Spleen (tissue), 7 donors: Measurements from ENCODE around the gene FLRT1.

Experiments used
- CTCF ChIP-seq, 11 experiments: fragments of 200-600 bp in 7 of 11; fragments of 450-650 bp in 4 of 11; sonication (generic) in 4 of 11; IDR thresholded peaks in 8 of 11; conservative IDR thresholded peaks in 3 of 11; 1 replicate in 7 of 11; 2 replicates in 4 of 11; pipeline versions ENCODE4 v1.4.0 to v1.8.0; 2016 to 2021; ENCODE audit warnings: antibody characterized with exemption in 11 of 11, inconsistent platforms in 4 of 11, mild to moderate bottlenecking in 1 of 11
- POLR2A ChIP-seq, 3 donors: fragments of 450-650 bp; IDR thresholded peaks; one replicate each; pipeline ENCODE4 v1.5.1; 2017; ENCODE audit warnings: antibody characterized with exemption in 3 of 3, mild to moderate bottlenecking in 1 of 3
- POLR2AphosphoS5 ChIP-seq, 3 donors: sonication (generic); formaldehyde crosslinking; IDR thresholded peaks; one replicate each; pipeline ENCODE4 v1.5.1; 2017; ENCODE audit warnings: antibody characterized with exemption in 3 of 3
- donor health status: DM: no; HTN: no; CAD: no; lungs with moderate emphysema.
- donor health status: DM: no; HTN: no; CAD: no.
- donor health status: DM: no; HTN: no; CAD: no.

- TF ChIP-seq CTCF (IDR thresholded peaks at IDR 0.05 in 8 of 11, conservative IDR thresholded peaks at IDR 0.05 in 3 of 11) (no peak), POLR2A (IDR thresholded peaks at IDR 0.05) (no peak), POLR2AphosphoS5 (IDR thresholded peaks at IDR 0.05) (no peak)
These were observed 17.3 kb downstream of the FLRT1 start for GRCh38 chr11:64052938-64053622.
